Measurements from ENCODE around the gene RAD51B.
"Not testable (repeated sequence)": the region's sequence is repeated elsewhere in the genome, so short reads cannot be mapped to it uniquely, and the experiment has no call there.

The RAD51B gene

GRCh38 chr14:68016255-68016914 lies 196.8 kb downstream of the RAD51B start:
- DNase-seq (ENCODE audit: low read depth in 1 of 2, low spot score in 1 of 2): no peak

DNA sequence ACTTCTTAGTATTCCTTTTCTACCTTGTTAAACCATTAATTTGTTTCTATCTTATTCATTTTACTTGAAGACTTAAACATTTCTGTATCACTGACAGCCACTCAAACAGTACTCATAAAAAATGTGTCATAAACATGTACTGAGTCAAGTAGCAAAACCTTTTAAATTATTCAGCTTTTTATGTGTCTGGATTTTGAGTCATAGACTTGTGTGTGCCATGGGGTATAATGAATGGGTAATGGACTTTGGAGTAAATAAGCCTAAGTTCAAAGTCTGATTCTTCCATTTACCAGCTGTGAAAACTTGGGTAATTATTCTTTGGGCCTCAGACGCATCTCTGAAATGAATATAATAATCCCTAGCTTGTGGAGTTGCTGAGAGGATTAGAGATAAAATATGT lies 199.0 kb downstream of the RAD51B start:
- DNase-seq (ENCODE audit: low read depth in 1 of 2, low spot score in 1 of 2): no peak

GRCh38 chr14:68020493-68020892 lies 200.9 kb downstream of the RAD51B start:
- no peak for DNase-seq (ENCODE audit: low read depth in 1 of 2, low spot score in 1 of 2)

GRCh38 chr14:68020999-68021663 lies 201.6 kb downstream of the RAD51B start:
- DNase-seq (ENCODE audit: low read depth in 1 of 2, low spot score in 1 of 2): no peak

- no peak for DNase-seq (ENCODE audit: low read depth in 1 of 2, low spot score in 1 of 2)
These were observed 207.7 kb downstream of the RAD51B start for GRCh38 chr14:68027276-68027675.

GRCh38 chr14:68028075-68028474 lies 208.5 kb downstream of the RAD51B start:
- DNase-seq (ENCODE audit: low read depth in 1 of 2, low spot score in 1 of 2): no peak

- DNase-seq (ENCODE audit: low read depth in 1 of 2, low spot score in 1 of 2): not testable (repeated sequence)
These were observed 211.4 kb downstream of the RAD51B start for GRCh38 chr14:68031011-68031410.

- no peak for DNase-seq (ENCODE audit: low read depth in 1 of 2, low spot score in 1 of 2)
These were observed 212.6 kb downstream of the RAD51B start for GRCh38 chr14:68032154-68032553.

- no peak for DNase-seq (ENCODE audit: low read depth in 1 of 2, low spot score in 1 of 2)
These were observed 213.9 kb downstream of the RAD51B start for GRCh38 chr14:68033336-68033932.

DNA sequence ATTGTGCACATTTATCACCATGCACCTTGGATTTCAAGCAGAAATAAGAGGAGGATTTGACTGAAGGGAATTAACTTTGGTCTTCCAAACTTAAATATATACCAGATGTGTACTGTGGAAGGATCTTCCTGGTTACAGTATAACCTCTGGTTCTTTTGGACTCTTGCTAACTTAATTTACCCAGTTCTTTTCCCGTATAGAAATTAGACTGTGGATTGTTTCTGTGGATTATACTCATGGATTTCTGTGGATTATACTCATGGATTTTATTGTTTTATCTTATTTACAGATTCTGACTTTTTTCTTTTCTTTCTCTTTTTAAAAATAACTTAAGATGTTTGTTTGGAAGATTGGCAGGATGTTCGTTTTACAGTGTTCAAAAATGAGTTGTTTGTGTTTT lies 215.3 kb downstream of the RAD51B start:
- no peak for DNase-seq (ENCODE audit: low read depth in 1 of 2, low spot score in 1 of 2)

DNA sequence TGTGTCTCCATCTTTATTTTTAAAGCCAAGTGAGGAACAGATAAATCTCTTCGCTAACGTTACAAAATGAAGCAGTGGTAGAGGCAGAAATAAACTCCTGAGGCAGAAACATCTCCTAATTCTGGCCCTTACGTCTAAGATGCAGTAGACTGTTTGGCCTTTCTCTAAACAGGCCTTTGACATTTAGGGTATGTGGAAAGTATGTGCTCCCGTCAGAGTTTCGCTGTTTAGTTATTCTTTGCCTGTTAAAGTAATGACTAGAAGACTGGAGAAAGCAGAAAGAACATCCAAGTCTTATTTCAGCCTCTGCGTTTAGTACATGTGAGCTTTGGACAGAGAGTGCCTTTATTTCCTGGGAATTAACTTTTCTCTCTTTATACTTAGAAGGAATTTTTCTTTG lies 216.6 kb downstream of the RAD51B start:
- DNase-seq (ENCODE audit: low read depth in 1 of 2, low spot score in 1 of 2): no peak

- DNase-seq (ENCODE audit: low read depth in 1 of 2, low spot score in 1 of 2): no peak
These were observed 220.0 kb downstream of the RAD51B start for GRCh38 chr14:68039593-68039992.

DNA sequence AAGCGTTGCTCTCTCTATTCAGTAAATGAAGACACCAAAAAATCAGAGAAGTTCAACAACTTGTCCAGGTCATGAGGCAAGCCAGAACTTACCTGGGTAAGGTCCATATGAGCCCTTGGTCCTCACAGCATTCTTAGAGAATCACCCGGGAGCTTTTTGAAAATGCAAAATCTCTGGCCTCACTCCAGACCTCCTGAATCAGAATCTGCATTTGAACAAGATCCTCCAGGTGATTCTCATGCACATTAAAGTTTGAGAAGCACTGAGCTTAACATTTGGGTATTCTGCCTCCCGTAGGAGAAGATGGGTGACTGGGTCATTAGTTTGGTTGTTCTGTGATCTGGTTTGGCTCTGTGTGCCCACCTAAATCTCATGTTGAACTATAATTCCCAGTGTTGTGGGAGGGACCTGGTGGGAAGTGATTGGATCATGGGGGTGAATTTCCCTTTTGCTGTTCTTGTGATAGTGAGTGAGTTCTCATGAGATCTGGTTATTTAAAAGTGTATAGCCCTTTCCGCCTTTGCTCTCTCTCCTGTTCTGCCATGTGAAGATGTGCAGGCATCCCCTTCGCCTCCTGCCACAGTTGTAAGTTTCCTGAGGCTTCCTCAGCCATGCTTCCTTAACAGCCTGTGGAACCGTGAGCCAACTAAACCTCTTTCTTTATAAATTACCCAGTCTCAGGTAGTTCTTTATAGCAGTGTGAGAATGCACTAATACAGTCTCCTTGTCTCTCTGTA lies 221.2 kb downstream of the RAD51B start:
- no peak for DNase-seq (ENCODE audit: low read depth in 1 of 2, low spot score in 1 of 2)

DNA sequence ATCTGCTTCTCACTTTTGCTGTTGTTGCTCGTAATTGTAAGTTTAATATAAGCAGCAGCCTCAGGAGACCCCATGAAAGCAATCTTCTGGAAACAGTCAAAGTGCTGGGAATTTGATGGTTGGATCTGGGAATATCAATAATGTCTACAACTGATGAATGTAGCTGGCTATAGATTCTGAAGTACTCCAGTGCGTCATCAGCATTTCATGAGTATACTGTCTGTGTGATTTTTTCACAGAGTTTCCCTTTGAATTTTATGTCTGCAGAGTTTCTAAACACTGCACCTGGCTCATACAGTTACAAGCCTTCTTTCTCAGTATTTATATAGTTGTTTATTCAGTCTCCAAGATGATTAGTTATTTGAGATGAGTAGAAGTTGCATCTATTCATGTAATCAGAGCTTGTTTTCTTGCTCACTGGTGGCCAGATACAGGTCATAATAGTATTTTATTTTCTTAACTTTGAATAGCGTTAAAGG lies 222.3 kb downstream of the RAD51B start:
- DNase-seq (ENCODE audit: low read depth in 1 of 2, low spot score in 1 of 2): no peak

- DNase-seq (ENCODE audit: low read depth in 1 of 2, low spot score in 1 of 2): no peak
These were observed 223.1 kb downstream of the RAD51B start for GRCh38 chr14:68042586-68043210.

DNA sequence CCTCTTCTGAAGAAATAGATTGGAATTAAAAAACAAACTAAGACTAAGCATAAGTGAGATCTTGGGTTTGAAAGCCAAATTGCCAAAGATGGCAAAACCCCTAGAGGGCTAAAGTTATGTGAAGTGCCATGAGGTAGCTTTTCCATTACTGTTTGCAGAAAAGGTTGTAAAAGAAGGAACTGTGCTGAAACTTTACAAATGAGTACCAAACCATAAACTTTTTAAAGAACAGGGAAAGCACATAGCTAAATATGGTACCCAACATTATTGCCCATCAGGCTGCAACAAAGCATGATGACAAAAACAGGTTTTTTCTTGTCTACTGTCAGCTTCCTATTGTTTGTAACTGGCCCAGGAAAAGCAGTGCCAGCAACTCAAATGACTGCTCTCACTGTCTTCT lies 224.2 kb downstream of the RAD51B start:
- no peak for DNase-seq (ENCODE audit: low read depth in 1 of 2, low spot score in 1 of 2)

DNA sequence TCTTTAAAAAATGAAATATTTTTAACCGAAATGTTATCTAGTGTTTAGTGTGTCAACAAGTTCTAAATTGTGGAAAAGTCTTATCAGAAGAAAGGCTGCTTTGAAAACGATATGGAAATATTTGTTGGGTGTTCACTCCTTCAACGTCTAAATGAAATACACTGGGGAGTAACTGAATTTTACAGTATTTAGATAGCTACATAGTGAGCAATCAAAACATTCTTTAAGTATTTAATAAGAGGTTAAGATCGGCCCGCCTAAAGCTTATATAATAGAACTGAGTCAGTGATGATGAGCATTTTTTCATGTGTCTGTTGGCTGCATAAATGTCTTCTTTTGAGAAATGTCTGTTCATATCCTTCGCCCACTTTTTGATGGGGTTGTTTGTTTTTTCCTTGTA lies 228.3 kb downstream of the RAD51B start:
- no peak for DNase-seq (ENCODE audit: low read depth in 1 of 2, low spot score in 1 of 2)

GRCh38 chr14:68048815-68049214 lies 229.2 kb downstream of the RAD51B start:
- not testable (repeated sequence) for DNase-seq (ENCODE audit: low read depth in 1 of 2, low spot score in 1 of 2)

DNA sequence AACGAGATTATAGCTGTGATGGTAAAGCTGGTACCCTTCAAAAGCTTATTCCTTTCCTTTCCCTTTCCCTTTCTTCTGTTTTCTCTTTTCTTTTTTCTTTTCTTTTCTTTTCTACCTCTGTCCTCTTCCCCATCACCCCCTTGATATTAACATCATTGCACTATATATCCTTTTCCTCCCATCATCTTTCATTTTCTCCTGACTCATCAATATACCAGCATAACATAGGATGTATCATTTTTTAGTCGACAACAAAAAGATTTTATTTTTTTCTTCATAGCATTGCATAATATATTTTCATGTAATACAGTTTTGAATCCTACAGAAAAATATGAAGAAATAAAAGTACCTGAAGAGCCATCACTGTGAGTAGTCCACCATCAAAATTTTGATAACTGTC lies 230.6 kb downstream of the RAD51B start:
- DNase-seq (ENCODE audit: low read depth in 1 of 2, low spot score in 1 of 2): no peak

DNA sequence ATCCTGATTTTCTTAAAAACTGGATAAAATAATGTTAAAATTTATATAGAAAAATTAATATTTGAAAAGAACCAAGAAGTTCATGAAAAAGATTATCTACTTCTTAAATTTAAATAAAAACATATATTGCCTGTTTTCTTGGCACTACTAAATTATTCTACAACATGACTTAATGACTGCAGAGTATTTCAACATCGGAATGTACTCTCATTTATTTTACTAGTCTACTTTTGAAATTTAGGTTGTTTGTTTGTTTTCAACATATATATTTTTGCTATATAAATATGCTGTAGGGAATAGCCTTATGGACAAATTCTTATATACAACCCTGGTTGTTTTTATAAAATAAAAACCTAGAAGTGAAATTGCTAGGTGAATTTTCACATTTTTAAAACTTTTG lies 231.6 kb downstream of the RAD51B start:
- no peak for DNase-seq (ENCODE audit: low read depth in 1 of 2, low spot score in 1 of 2)

DNA sequence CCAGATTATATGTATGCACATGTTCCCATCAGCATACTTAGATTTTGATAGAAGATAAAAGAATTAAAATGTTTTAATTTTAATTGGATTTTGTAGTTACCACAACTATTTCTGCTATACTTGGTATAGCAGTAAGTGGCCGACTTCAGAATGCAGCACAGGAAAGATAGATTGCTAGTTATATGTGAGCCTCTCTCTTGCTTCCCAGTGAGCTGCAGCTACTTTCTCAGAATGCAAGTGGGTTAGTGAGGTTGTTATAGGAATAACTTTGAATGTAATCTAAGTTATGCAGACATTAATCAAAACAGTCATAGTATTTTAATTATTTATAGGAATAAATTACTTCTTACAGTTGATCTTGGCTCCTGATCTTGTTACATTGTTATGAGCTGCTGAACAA lies 240.6 kb downstream of the RAD51B start:
- DNase-seq (ENCODE audit: low read depth in 1 of 2, low spot score in 1 of 2): no peak
